IPS-20b (cell line): ENCODE measurements around the gene APOA5.

ENCODE experiments used
- H3K27ac ChIP-seq: one replicate; pipeline ENCODE4 v1.5.1; 2013; ENCODE audit warnings: low read length
- H3K27me3 ChIP-seq: 2 replicates; pipeline ENCODE4 v1.6.1; 2013; ENCODE audit warnings: mild to moderate bottlenecking, low read length, inconsistent platforms; ENCODE audit not compliant: insufficient read depth
- H3K36me3 ChIP-seq: 2 replicates; pipeline ENCODE4 v1.6.1; 2013; ENCODE audit warnings: low read depth, mild to moderate bottlenecking, inconsistent platforms, low read length, moderate library complexity; ENCODE audit not compliant: insufficient read depth
- H3K4me1 ChIP-seq: 2 replicates; pipeline ENCODE4 v1.6.1; 2013; ENCODE audit warnings: mild to moderate bottlenecking, control low read depth, inconsistent platforms, low read length, moderate library complexity; ENCODE audit not compliant: insufficient read depth
- H3K4me3 ChIP-seq: 2 replicates; pipeline ENCODE4 v1.5.1; 2013; ENCODE audit warnings: mild to moderate bottlenecking, low read length, inconsistent platforms
- H3K9ac ChIP-seq: 2 replicates; pipeline ENCODE4 v1.6.1; 2013; ENCODE audit warnings: low read depth, mild to moderate bottlenecking, inconsistent platforms, low read length, moderate library complexity
- H3K9me3 ChIP-seq: 2 replicates; pipeline ENCODE4 v1.6.1; 2013; ENCODE audit warnings: mild to moderate bottlenecking, low read depth, low read length, inconsistent platforms; ENCODE audit not compliant: insufficient read depth

The APOA5 gene

GRCh38 chr11:116791002-116791812 lies 472 bp downstream of the APOA5 start:
- no peak overlapping the region for H3K27ac ChIP-seq
- H3K9me3 ChIP-seq = no peaks in the 10 kb centered on the region
- H3K36me3 ChIP-seq = peaks cover 7% of the 10 kb centered on the region
- peak overlapping the region; percentile 26; the same call in 1 of the 2 replicates for H3K4me3 ChIP-seq
- H3K9ac ChIP-seq = peak overlapping the region; percentile 29; the same call in 1 of the 2 replicates
- peaks cover 9% of the 10 kb centered on the region for H3K4me1 ChIP-seq
- peaks cover 31% of the 10 kb centered on the region for H3K27me3 ChIP-seq

- Histone ChIP-seq H3K27ac (no peak overlapping the region), H3K36me3 (peaks cover 15% of the 10 kb centered on the region), H3K27me3 (peaks cover 31% of the 10 kb centered on the region), H3K4me3 (no peak overlapping the region), H3K9me3 (no peaks in the 10 kb centered on the region), H3K9ac (no peak overlapping the region), H3K4me1 (peaks cover 9% of the 10 kb centered on the region)
These were observed 1.3 kb downstream of the APOA5 start for GRCh38 chr11:116790167-116791001.

- Histone ChIP-seq H3K9ac (no peak overlapping the region), H3K4me1 (peaks cover 9% of the 10 kb centered on the region), H3K36me3 (peaks cover 29% of the 10 kb centered on the region)
These were observed 2.7 kb downstream of the APOA5 start for GRCh38 chr11:116788975-116789374.

GRCh38 chr11:116788534-116788933 lies 3.1 kb downstream of the APOA5 start:
- Histone ChIP-seq H3K27me3 (peaks cover 31% of the 10 kb centered on the region), H3K9ac (peak overlapping the region; percentile 80; the same call in 1 of the 2 replicates), H3K9me3 (no peaks in the 10 kb centered on the region), H3K4me3 (peak overlapping the region; percentile 92), H3K36me3 (peaks cover 33% of the 10 kb centered on the region), H3K27ac (no peak overlapping the region), H3K4me1 (peaks cover 9% of the 10 kb centered on the region)

More at GRCh38 chr11:116788975-116789374, 2.7 kb downstream of the APOA5 start:
- Histone ChIP-seq H3K27me3 (peaks cover 31% of the 10 kb centered on the region), H3K27ac (no peak overlapping the region), H3K4me3 (no peak overlapping the region), H3K9me3 (no peaks in the 10 kb centered on the region)

- H3K4me1 ChIP-seq = peaks cover 9% of the 10 kb centered on the region
- peak within 1 kb of the TSS; percentile 80 for H3K9ac ChIP-seq
- no peaks in the 10 kb centered on the region for H3K9me3 ChIP-seq
- peak within 1 kb of the TSS; percentile 92 for H3K4me3 ChIP-seq
- no peak within 1 kb of the TSS for H3K27ac ChIP-seq
- peaks cover 39% of the 10 kb centered on the region for H3K36me3 ChIP-seq
- peaks cover 31% of the 10 kb centered on the region for H3K27me3 ChIP-seq
These were observed 3.7 kb downstream of the APOA5 start, which contains the start of gene ZPR1 for GRCh38 chr11:116787786-116788486. Gene ZPR1, minus strand, starts transcription at chr11:116788023. Its CDS starts 33 bp downstream, at chr11:116787990.

- Histone ChIP-seq H3K27ac (no peak overlapping the region), H3K27me3 (peaks cover 31% of the 10 kb centered on the region), H3K9me3 (no peaks in the 10 kb centered on the region), H3K4me1 (peaks cover 9% of the 10 kb centered on the region), H3K9ac (peak overlapping the region; percentile 80), H3K36me3 (peaks cover 45% of the 10 kb centered on the region), H3K4me3 (peak overlapping the region; percentile 92)
These were observed 4.3 kb downstream of the APOA5 start for GRCh38 chr11:116787436-116787785.

- peak overlapping the region; percentile 80 for H3K9ac ChIP-seq
- peaks cover 31% of the 10 kb centered on the region for H3K27me3 ChIP-seq
- peak overlapping the region; percentile 92 for H3K4me3 ChIP-seq
- peaks cover 49% of the 10 kb centered on the region for H3K36me3 ChIP-seq
- H3K9me3 ChIP-seq = no peaks in the 10 kb centered on the region
- H3K4me1 ChIP-seq = peaks cover 9% of the 10 kb centered on the region
- H3K27ac ChIP-seq = no peak overlapping the region
These were observed 4.7 kb downstream of the APOA5 start for GRCh38 chr11:116786966-116787365.

GRCh38 chr11:116786326-116786725 lies 5.4 kb downstream of the APOA5 start:
- Histone ChIP-seq H3K36me3 (peaks cover 54% of the 10 kb centered on the region), H3K27ac (no peak overlapping the region), H3K9me3 (no peaks in the 10 kb centered on the region), H3K4me1 (peaks cover 9% of the 10 kb centered on the region), H3K27me3 (peaks cover 25% of the 10 kb centered on the region), H3K4me3 (no peak overlapping the region), H3K9ac (no peak overlapping the region)

GRCh38 chr11:116782728-116783127 lies 9.0 kb downstream of the APOA5 start:
- H3K4me1 ChIP-seq = peaks cover 4% of the 10 kb centered on the region; the same call in 1 of the 2 replicates
- H3K9ac ChIP-seq = no peak overlapping the region
- H3K9me3 ChIP-seq = no peaks in the 10 kb centered on the region
- peaks cover 88% of the 10 kb centered on the region for H3K36me3 ChIP-seq
- H3K27ac ChIP-seq = no peak overlapping the region
- no peak overlapping the region for H3K4me3 ChIP-seq
- no peaks in the 10 kb centered on the region for H3K27me3 ChIP-seq

- Histone ChIP-seq H3K36me3 (peaks cover 75% of the 10 kb centered on the region), H3K9ac (no peak overlapping the region), H3K4me3 (no peak overlapping the region), H3K27me3 (no peaks in the 10 kb centered on the region), H3K27ac (no peak overlapping the region), H3K9me3 (no peaks in the 10 kb centered on the region), H3K4me1 (no peaks in the 10 kb centered on the region)
These were observed 13.1 kb downstream of the APOA5 start for GRCh38 chr11:116778556-116778955.

- Histone ChIP-seq H3K9me3 (no peaks in the 10 kb centered on the region), H3K4me1 (no peaks in the 10 kb centered on the region; the same call in 1 of the 2 replicates), H3K4me3 (no peak overlapping the region), H3K27ac (no peak overlapping the region), H3K9ac (no peak overlapping the region), H3K27me3 (no peaks in the 10 kb centered on the region), H3K36me3 (peaks cover 60% of the 10 kb centered on the region)
These were observed 14.6 kb downstream of the APOA5 start for GRCh38 chr11:116777056-116777455.
